PC-3 (cell line): ENCODE measurements around the gene HMCN1. TPM values are rescaled to one million over a fixed set of nuclear protein-coding genes. Genes with fewer than 3 reads are reported as not detected.

ENCODE experiments used
- ATAC-seq: fragments of 200-7000 bp; cut with Tn5 transposase; 2 replicates; pipeline ENCODE4 v1.9.1; 2020; ENCODE audit warnings: mild to moderate bottlenecking, moderate library complexity
- BruUV-seq: library from RNA; stranded (reverse); fragments of 400-500 nt; replicated peaks from 2 replicates; lab custom pipeline; 2021; lab: Mats Ljungman, UMichigan
- CTCF ChIA-PET: fragments of 300-600 bp; sonication (Branson Sonifier 250); formaldehyde crosslinking; loops from one replicate; lab custom pipeline; 2022; ENCODE audit warnings: antibody characterized with exemption; lab: Charles Lee
- POLR2A ChIA-PET: fragments of 300-600 bp; sonication (Branson Sonifier 250); formaldehyde crosslinking; loops from one replicate; lab custom pipeline; 2022; ENCODE audit warnings: antibody characterized with exemption; ENCODE audit not compliant: unreplicated experiment; lab: Charles Lee
- DNase-seq: peaks from one replicate; pipeline ENCODE4 v3.0.0-alpha.2; 2015
- H2AFZ ChIP-seq: fragments of 300-600 bp; sonication (generic); 2 replicates; pipeline ENCODE4 v1.6.0; 2016; ENCODE audit warnings: antibody characterized with exemption, low read length
- H3F3A ChIP-seq: fragments of 300-600 bp; sonication (generic); one replicate; pipeline ENCODE4 v1.6.0; 2017; ENCODE audit warnings: antibody characterized with exemption, low read length, control low read depth, mild to moderate bottlenecking; ENCODE audit not compliant: unreplicated experiment
- H3K27ac ChIP-seq: fragments of 300-600 bp; sonication (generic); 2 replicates; pipeline ENCODE4 v1.5.1; 2016; ENCODE audit warnings: mild to moderate bottlenecking, low read length
- H3K27me3 ChIP-seq: fragments of 300-600 bp; sonication (generic); 2 replicates; pipeline ENCODE4 v1.6.1; 2016; ENCODE audit warnings: low read length, mixed read lengths
- H3K36me3 ChIP-seq: fragments of 300-600 bp; sonication (generic); 2 replicates; pipeline ENCODE4 v1.6.1; 2016; ENCODE audit warnings: low read depth, mixed run types, low read length, mixed read lengths
- H3K4me1 ChIP-seq: fragments of 300-600 bp; sonication (generic); 2 replicates; pipeline ENCODE4 v1.5.1; 2016; ENCODE audit warnings: low read length; ENCODE audit not compliant: insufficient read depth
- H3K4me2 ChIP-seq: fragments of 300-600 bp; sonication (generic); 2 replicates; pipeline ENCODE4 v1.6.0; 2016; ENCODE audit warnings: low read length
- H3K4me3 ChIP-seq: fragments of 300-600 bp; sonication (generic); 2 replicates; pipeline ENCODE4 v1.5.1; 2016; ENCODE audit warnings: mild to moderate bottlenecking, low read length, mixed read lengths
- H3K79me2 ChIP-seq: fragments of 300-600 bp; sonication (generic); 2 replicates; pipeline ENCODE4 v1.6.1; 2017; ENCODE audit warnings: low read length, mixed read lengths
- H3K9ac ChIP-seq: fragments of 300-600 bp; sonication (generic); 2 replicates; pipeline ENCODE4 v1.6.0; 2016; ENCODE audit warnings: mild to moderate bottlenecking, low read length
- H3K9me2 ChIP-seq: fragments of 300-600 bp; sonication (generic); replicated peaks from 2 replicates; pipeline ENCODE4 v1.6.1; 2016; ENCODE audit warnings: mixed run types, low read length, mixed read lengths
- H3K9me3 ChIP-seq: fragments of 300-600 bp; sonication (generic); 2 replicates; pipeline ENCODE4 v1.6.1; 2016; ENCODE audit warnings: low read length, mixed read lengths
- H4K20me1 ChIP-seq: fragments of 300-600 bp; sonication (generic); 2 replicates; pipeline ENCODE4 v1.6.1; 2016; ENCODE audit warnings: low read length, mixed read lengths
- CTCF ChIP-seq: fragments of 300-600 bp; sonication (generic); conservative IDR thresholded peaks from 2 replicates; pipeline ENCODE4 v1.5.1; 2017; ENCODE audit warnings: antibody characterized with exemption, low read depth, mild to moderate bottlenecking, low read length
- EZH2 ChIP-seq: fragments of 300-600 bp; sonication (generic); IDR thresholded peaks from one replicate; pipeline ENCODE4 v1.6.1; 2017; ENCODE audit warnings: antibody characterized with exemption, mild to moderate bottlenecking, low read length; ENCODE audit not compliant: unreplicated experiment
- EZH2phosphoT487 ChIP-seq: fragments of 300-600 bp; sonication (generic); IDR thresholded peaks from 2 replicates; pipeline ENCODE4 v1.6.1; 2018; ENCODE audit warnings: mild to moderate bottlenecking, antibody characterized with exemption, low read length, borderline replicate concordance
- intact Hi-C: fragments of 100-400 bp; cut with micrococcal nuclease; formaldehyde crosslinking; loops from 2 replicates; pipeline ENCODE4 v1.9.0; 2023
- total RNA-seq: library from RNA; depleted of rRNA; stranded (reverse); fragments of >200 nt; gene quantifications from 2 replicates; pipeline ENCODE4 v1.2.3, GENCODE V29; 2014

Gene HMCN1
- total RNA-seq, 1 experiment from 2014 or later = 0.66 TPM

DNA sequence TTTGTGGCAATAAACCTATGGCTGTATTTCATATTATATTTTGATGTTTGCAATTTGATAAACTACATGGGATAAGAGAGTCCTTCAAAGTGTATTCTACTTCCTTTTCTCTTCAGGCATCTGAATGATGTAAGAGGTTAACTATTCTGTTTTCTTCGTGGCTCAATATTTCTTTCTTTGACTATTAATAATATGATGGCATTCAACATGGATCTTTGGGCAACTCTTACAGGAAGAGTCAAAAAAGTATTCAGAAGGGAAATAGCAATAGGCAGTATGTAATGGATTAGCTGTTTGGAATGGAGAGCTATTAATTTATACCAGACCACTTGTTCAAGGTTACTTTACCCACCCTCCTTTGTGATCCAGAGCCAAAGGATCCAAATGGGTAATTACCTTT lies 74.4 kb downstream of the HMCN1 start:
- ATAC-seq (no peak), DNase-seq (no peak)
- Histone ChIP-seq H3K9me2 (no peaks in the 10 kb centered on the region), H2AFZ (no peak overlapping the region), H3K9ac (no peak overlapping the region), H4K20me1 (no peaks in the 10 kb centered on the region), H3K27me3 (no peaks in the 10 kb centered on the region), H3K27ac (no peak overlapping the region), H3K4me3 (no peak overlapping the region), H3K36me3 (no peaks in the 10 kb centered on the region), H3K9me3 (no peaks in the 10 kb centered on the region), H3F3A (no peaks in the 10 kb centered on the region), H3K4me1 (peaks cover 13% of the 10 kb centered on the region), H3K4me2 (no peak overlapping the region), H3K79me2 (no peaks in the 10 kb centered on the region)
- no TSS peak for BruUV-seq
- no peak for TF ChIP-seq EZH2phosphoT487
- TF ChIP-seq CTCF = no peak
- no peak for TF ChIP-seq EZH2
- POLR2A ChIA-PET = no interaction called here
- CTCF ChIA-PET = no interaction called here
- intact Hi-C loops = no loop called here

GRCh38 chr1:185811073-185811709 lies 77.0 kb downstream of the HMCN1 start:
- Histone ChIP-seq H3K27ac (no peak overlapping the region), H2AFZ (no peak overlapping the region), H3K4me1 (no peaks in the 10 kb centered on the region), H3K27me3 (no peaks in the 10 kb centered on the region), H3K9ac (no peak overlapping the region), H3K79me2 (no peaks in the 10 kb centered on the region), H3K4me3 (no peak overlapping the region), H3K9me3 (no peaks in the 10 kb centered on the region), H3F3A (no peaks in the 10 kb centered on the region), H3K36me3 (no peaks in the 10 kb centered on the region), H3K9me2 (no peaks in the 10 kb centered on the region), H4K20me1 (no peaks in the 10 kb centered on the region), H3K4me2 (no peak overlapping the region)
- ChIA-PET POLR2A (no interaction called here), CTCF (no interaction called here)
- BruUV-seq = no TSS peak
- intact Hi-C loops = loop anchor here (5.0 to 10.0 kb wide), 3 partner anchors 41 to 271 kb away; no protein-coding TSS in a partner anchor
- TF ChIP-seq EZH2phosphoT487 (no peak), CTCF (no peak), EZH2 (no peak)
- no peak for DNase-seq
- no peak for ATAC-seq

DNA sequence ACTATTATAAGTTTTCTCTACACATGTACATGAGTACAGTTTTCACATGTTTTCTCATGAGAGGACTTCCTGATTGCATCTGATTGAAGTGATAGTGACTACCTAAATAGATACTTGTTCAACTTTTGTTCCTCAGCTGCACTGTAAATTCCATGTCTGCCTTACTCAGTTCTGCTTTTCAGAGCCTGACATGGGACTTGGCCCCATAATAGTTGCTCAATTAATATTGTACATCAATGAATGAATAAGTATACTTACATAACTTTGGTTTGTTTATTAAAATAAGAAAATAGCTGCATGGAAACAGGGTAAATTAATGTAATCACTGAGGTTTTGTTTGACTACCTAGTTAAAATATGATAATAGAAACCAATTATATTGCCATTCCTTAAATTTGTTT lies 78.7 kb downstream of the HMCN1 start:
- Histone ChIP-seq H3K4me1 (no peaks in the 10 kb centered on the region), H3K79me2 (no peaks in the 10 kb centered on the region), H4K20me1 (no peaks in the 10 kb centered on the region), H3K36me3 (no peaks in the 10 kb centered on the region), H3F3A (no peaks in the 10 kb centered on the region), H3K27me3 (no peaks in the 10 kb centered on the region), H2AFZ (no peak overlapping the region), H3K9me2 (no peaks in the 10 kb centered on the region), H3K4me3 (no peak overlapping the region), H3K9me3 (no peaks in the 10 kb centered on the region), H3K4me2 (no peak overlapping the region), H3K27ac (no peak overlapping the region), H3K9ac (no peak overlapping the region)
- ChIA-PET CTCF (no interaction called here), POLR2A (no interaction called here)
- DNase-seq (no peak), ATAC-seq (no peak)
- BruUV-seq = no TSS peak
- no peak for TF ChIP-seq EZH2phosphoT487
- TF ChIP-seq CTCF = no peak
- TF ChIP-seq EZH2 = no peak
- intact Hi-C loops = loop anchor here (1.0 to 10.0 kb wide), 6 partner anchors 39 to 399 kb away; no protein-coding TSS in a partner anchor
